GM18519 (cell line): Measurements from ENCODE around the gene DNER.
"Not testable (repeated sequence)": the region's sequence is repeated elsewhere in the genome, so short reads cannot be mapped to it uniquely, and the experiment has no call there.

Experiments used
- ATAC-seq: cut with Tn5 transposase; IDR thresholded peaks from one replicate; pipeline ENCODE4 v1.9.1; 2021; ENCODE audit warnings: mild to moderate bottlenecking, moderate library complexity; ENCODE audit not compliant: unreplicated experiment, low FRiP score

The DNER gene

GRCh38 chr2:229348128-229348527 lies 366.2 kb downstream of the DNER start:
- ATAC-seq = no peak

GRCh38 chr2:229346816-229347540 lies 367.4 kb downstream of the DNER start:
- ATAC-seq = no peak

- ATAC-seq = no peak
These were observed 369.4 kb downstream of the DNER start for GRCh38 chr2:229344955-229345354.

GRCh38 chr2:229344151-229344551 lies 370.2 kb downstream of the DNER start:
- ATAC-seq = no peak

GRCh38 chr2:229343661-229344060 lies 370.7 kb downstream of the DNER start:
- no peak for ATAC-seq

GRCh38 chr2:229342376-229342775 lies 372.0 kb downstream of the DNER start:
- ATAC-seq = no peak

GRCh38 chr2:229340086-229340760 lies 374.1 kb downstream of the DNER start:
- no peak for ATAC-seq

GRCh38 chr2:229339618-229340017 lies 374.7 kb downstream of the DNER start:
- no peak for ATAC-seq

- not testable (repeated sequence) for ATAC-seq
These were observed 375.2 kb downstream of the DNER start for GRCh38 chr2:229339171-229339570.

- ATAC-seq = no peak
These were observed 378.4 kb downstream of the DNER start for GRCh38 chr2:229335877-229336346.

GRCh38 chr2:229335330-229335729 lies 379.0 kb downstream of the DNER start:
- ATAC-seq = no peak

GRCh38 chr2:229330952-229331351 lies 383.4 kb downstream of the DNER start:
- ATAC-seq = no peak

- no peak for ATAC-seq
These were observed 394.8 kb downstream of the DNER start for GRCh38 chr2:229319558-229319957.

GRCh38 chr2:229314117-229314516 lies 400.2 kb downstream of the DNER start:
- no peak for ATAC-seq

- ATAC-seq = no peak
These were observed 400.8 kb downstream of the DNER start for GRCh38 chr2:229313591-229313990.
